GM19395 (cell line): ENCODE results near the gene CABLES1.

Source experiments
- ATAC-seq: cut with Tn5 transposase; IDR thresholded peaks from one replicate; pipeline ENCODE4 v1.9.1; 2021; ENCODE audit warnings: mild to moderate bottlenecking, moderate library complexity; ENCODE audit not compliant: unreplicated experiment

Gene CABLES1

DNA sequence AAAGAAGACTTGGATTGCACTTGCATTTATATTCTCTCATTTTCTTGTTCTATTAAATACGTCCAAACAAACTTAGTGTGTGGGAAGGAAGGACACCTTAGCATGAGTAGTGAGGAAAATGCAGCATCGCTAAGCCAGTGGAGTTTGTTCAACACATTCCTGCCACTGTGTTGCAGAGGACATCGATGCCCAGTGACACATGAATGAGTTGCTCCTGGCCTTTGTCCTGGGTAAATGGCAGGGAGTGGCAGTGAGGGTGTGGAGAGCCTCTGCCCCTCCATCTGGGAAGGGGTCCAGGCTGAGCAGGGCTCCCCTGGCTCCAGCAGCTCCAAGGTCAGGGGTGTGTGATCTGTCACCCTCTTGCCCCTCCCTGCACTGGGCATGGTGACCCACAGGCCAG lies 75.9 kb downstream of the CABLES1 start:
- no peak for ATAC-seq

DNA sequence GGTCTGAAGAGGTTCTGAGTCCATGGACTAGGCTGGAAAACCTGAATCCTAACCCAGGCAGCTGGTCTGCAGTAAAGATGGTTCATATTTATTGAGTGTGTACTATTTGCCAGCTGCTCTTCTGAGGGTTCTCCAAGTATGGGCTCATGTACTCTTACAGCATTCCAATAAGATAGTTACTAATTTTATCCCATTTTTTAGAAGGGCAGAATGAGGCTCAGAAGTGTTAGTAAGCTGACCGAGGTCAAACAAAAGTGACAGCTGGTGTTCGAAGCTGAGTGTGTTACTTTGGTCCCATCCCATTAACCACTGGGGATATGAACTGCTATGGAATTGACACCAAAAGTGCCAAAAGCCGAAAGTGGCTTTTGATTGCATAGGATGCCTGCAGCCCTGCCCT lies 76.9 kb downstream of the CABLES1 start:
- ATAC-seq = no peak

GRCh38 chr18:23213200-23213599 lies 77.9 kb downstream of the CABLES1 start:
- no peak for ATAC-seq

GRCh38 chr18:23217781-23218180 lies 82.5 kb downstream of the CABLES1 start:
- ATAC-seq = no peak

DNA sequence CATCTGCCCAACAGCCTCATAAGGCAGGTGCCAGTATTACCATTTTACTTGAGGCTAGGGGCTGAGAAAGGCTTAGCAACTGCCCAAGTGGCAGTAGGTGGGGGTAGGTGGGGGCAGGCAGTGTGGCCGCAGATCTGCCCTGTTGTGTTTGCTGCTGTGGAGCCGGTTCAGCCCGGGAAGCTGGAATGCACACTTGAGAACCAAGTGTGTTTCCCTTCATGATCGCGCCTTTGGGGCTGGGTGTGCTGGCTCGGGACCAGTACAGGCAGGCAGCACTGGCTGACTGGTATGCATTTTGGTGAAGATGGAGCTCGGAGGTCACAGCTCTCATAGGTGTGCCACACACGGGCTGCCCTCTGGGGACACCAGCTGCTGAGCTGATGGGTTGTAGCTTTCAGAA lies 85.1 kb downstream of the CABLES1 start:
- no peak for ATAC-seq

DNA sequence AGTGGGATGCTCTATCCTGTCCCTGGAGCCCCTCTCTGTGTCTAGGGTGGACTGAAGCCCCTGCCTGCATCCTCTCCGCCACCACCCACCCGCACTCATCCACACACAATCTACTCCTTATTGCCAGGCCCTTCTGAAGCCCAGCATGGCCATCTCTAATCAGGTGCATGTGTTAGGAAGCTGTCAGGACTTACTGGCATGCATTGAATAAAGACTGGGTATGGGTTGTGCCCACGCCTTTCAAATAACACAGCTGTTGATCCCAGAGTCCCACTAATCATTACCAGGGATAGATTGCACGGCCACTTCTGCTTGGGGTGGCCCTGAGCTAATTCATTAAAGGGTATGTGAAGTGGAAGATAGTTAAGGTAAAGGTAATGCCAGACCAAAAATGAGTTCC lies 88.4 kb downstream of the CABLES1 start:
- ATAC-seq = no peak

GRCh38 chr18:23225503-23225902 lies 90.2 kb downstream of the CABLES1 start:
- ATAC-seq = no peak

- no peak for ATAC-seq
These were observed 91.1 kb downstream of the CABLES1 start for GRCh38 chr18:23226391-23226790.

DNA sequence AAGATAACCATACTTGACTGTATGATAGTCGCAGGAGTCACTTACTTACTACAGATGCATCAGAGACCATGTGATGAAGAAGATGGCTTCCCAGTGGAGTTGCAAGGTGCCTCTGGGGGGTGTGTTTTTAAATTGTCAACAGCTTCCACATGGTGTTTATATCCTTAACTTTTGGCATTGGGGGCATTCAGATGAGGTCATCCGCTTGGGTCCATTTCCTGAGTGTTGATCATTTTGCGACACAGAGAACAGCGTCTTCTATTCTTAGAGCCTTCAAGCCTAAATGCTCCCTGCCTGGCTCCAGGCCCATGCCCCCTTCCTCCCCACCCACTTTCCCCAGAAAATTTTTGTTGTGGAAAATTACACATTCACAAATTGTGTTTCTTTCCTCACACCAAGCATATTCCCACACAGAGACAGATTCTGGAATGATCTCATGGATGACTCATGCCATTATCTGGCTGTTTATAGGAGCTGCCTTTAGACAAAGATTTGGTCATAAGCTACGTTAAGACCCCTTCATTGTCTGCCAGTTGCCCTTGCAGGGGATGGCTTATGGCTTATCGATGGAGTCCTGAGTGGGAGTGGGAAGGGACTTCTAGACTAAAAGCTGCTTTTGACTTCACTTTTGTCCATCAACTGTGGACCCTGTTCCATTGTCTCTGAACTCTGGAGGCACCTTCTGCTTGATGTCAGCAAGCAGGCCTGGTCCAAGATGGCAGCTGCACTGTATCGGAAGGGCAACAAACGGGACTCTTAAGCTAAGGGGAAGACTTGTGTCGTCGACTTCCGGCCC lies 91.8 kb downstream of the CABLES1 start:
- ATAC-seq = no peak

DNA sequence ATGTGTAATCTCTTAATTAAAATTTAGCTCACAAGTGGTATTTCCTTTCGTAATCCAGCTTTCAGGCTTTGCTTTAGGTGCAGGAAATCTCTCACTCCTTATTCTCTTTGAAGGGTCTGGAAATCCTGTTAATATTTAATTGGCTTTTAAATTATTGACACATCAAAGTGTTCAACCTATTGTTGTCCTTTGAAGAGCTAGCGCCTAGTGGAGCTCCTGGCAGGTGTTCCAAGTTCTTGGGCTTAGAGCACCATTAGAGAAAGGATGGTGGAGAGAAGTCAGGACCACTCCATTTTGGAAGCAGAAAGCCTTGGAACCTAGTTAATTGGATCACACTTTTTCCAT lies 92.4 kb downstream of the CABLES1 start:
- no peak for ATAC-seq

DNA sequence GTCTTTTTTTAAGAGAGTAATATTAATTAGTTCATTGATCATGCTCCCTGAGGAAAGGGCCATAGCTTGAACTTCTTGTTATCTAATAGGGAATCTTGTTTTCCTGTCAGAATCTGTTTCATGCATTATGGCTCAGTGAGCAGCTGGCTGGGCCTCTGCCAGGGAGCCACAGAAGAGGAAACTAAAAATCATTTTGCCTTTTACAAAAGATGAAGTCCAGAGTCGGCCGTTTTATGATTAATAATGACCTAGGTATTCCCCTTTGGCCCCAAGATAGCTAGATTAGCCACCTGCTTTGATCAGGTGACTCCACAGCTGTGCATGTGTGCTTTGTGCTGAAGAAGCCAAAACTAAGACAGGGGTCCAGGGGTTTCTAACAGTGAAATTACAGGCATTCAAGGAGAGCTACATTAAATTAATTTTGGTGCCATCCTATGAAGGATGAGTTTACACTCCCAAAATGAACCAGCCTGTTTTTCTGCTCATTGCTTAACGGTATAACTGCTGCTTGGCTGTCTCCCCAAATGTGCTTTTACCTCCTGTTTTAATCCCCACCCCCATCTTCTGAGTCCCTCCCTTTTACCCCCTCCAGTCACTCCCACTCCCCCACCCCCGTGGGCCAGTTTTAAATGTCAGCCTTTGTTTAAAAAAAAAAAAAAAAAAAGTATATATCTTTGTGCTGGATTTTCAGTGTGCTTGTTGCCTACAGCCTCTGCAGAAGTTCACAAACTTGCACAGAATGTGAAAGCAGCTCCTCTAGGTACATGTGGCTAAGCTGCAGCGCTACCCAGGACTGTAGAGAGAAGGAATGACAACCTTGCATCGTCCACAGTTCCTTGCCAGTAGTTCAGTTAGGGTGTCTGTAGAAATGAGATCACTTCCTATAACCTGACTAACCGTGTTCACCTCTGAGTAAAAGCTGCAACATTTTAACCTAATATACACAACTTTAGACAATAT lies 93.1 kb downstream of the CABLES1 start:
- ATAC-seq = peak; percentile 40

GRCh38 chr18:23229472-23229871 lies 94.2 kb downstream of the CABLES1 start:
- no peak for ATAC-seq

DNA sequence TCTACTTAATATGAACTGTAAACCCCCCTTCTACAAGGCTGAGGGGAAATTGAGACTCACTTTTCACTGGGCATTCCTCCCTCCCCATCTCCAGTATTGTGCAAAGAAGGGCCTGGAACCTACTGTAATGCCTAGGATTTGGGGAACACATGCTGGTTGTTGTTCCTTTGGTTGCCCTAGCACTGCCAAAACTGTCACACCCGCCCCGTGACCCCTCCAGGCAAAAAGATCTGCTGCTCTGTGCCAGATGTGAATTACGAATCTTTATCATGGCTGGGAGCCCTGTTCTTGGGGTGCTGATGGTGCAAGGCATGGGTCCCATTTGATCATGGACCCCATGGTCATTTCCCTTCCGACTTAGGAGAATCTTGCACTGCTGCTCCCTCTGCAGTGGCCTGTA lies 95.4 kb downstream of the CABLES1 start:
- no peak for ATAC-seq

- peak; percentile 87 for ATAC-seq
These were observed 96.2 kb downstream of the CABLES1 start for GRCh38 chr18:23231340-23232021.

GRCh38 chr18:23232331-23232730 lies 97.0 kb downstream of the CABLES1 start:
- ATAC-seq = no peak

- no peak for ATAC-seq
These were observed 99.3 kb downstream of the CABLES1 start for GRCh38 chr18:23234619-23235018.

DNA sequence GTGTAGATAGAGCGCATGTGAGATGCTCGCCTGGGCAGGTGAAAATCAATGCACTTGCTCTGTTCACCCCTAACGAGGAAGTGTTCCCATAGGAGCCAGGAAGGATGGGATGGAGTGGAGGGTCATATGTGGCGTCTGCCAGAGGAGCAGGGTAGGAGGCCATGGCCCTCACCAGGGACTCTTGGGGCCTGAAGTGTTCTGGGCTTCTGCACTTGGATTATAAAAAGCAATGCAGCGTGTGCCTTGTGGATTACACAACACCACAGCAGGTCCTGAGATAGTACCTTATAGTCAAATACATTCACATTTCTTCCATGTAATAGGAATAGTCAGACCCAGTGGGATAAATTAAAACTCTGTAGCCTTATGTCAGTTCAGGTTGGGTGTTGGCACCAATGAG lies 100.1 kb downstream of the CABLES1 start:
- ATAC-seq = no peak

GRCh38 chr18:23235860-23236259 lies 100.6 kb downstream of the CABLES1 start:
- ATAC-seq = no peak

DNA sequence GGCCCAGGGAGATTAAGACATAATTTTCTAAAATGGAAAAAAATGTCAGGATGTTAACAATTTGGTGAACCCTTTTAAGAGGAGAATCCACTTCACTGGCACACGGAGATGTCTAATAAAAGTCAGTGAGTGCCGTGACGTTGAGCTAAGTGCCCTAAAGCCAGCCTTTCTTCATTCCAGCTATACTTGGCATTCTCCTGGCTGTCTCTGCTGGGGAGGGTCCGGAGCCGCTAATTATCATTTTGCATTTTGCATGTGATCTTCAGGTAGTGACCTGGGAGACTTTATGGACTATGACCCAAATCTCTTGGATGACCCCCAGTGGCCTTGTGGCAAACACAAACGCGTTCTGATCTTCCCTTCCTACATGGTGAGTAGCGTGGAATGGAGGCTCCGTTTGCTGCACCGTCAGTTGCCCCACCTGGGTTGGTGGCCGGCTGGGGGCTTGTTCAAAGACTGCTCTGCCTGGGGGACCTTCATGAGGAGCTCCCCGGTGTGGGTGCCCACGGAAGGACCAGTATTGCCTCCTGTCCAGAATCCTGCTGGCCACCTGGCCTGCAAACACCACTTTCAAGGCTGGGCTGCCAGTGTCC lies 101.7 kb downstream of the CABLES1 start:
- ATAC-seq = no peak

DNA sequence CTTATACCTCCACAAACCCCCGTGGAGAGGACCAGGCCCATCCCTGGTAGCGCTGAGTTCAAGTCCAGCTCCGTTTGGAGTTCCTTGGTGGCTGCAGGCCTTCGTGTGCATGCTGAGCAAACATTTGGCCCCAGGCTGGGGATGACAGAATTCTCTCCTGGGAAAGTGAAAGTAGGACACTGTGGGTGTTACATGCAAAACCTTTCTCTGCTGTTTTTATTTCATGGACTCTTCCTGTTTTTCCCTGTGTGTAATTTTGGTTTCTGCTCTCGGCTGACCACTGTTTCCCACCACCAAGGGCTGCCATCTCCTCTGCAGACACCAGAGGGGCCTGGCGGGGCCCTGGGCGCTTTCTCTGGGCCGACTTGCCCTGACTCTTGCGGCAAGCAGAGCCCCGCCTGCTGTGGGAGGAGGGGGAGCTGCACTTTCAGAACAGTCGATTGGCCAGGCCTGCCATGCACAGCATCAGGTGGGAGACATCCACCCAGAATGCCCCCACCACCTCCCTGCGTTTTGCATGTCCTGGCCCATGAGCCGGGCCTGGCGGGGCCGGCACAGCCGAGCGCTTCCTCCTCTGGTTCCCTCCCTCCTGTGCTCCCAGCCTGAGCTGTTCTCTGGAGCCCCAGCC lies 102.4 kb downstream of the CABLES1 start:
- ATAC-seq = peak; percentile 68

GRCh38 chr18:23238152-23238531 lies 102.9 kb downstream of the CABLES1 start:
- no peak for ATAC-seq
